HS-5 (cell line): ENCODE results near the gene PLXND1.
A peak's percentile ranks its signal among the peaks of the same experiment; 100 is the strongest.

Experiments
- DNase-seq: peaks from one replicate; pipeline ENCODE4 v3.0.0-alpha.2; 2012; ENCODE audit warnings: low read depth

The PLXND1 gene

GRCh38 chr3:129561619-129562248 is 44.7 kb downstream of the PLXND1 start:
- DNase-seq = no peak

- DNase-seq = no peak
Measured at GRCh38 chr3:129560911-129561594, 45.4 kb downstream of the PLXND1 start.

GRCh38 chr3:129560269-129560787 is 46.1 kb downstream of the PLXND1 start:
- no peak for DNase-seq

- DNase-seq = no peak
Measured at GRCh38 chr3:129559565-129560079, 46.9 kb downstream of the PLXND1 start.

- peak; percentile 37 for DNase-seq
Measured at GRCh38 chr3:129558772-129559564, 47.5 kb downstream of the PLXND1 start.

GRCh38 chr3:129558081-129558771 is 48.2 kb downstream of the PLXND1 start:
- no peak for DNase-seq

GRCh38 chr3:129557548-129557894 is 49.0 kb downstream of the PLXND1 start:
- DNase-seq = no peak

GRCh38 chr3:129556890-129557547 is 49.5 kb downstream of the PLXND1 start:
- DNase-seq = no peak

- DNase-seq = no peak
Measured at GRCh38 chr3:129556358-129556695, 50.1 kb downstream of the PLXND1 start.

GRCh38 chr3:129555616-129556357 is 50.7 kb downstream of the PLXND1 start:
- no peak for DNase-seq

GRCh38 chr3:129555153-129555550 is 51.3 kb downstream of the PLXND1 start:
- DNase-seq = no peak

GRCh38 chr3:129554356-129555152 is 51.9 kb downstream of the PLXND1 start:
- DNase-seq = no peak

GRCh38 chr3:129553719-129554118 is 52.8 kb downstream of the PLXND1 start:
- no peak for DNase-seq

GRCh38 chr3:129553171-129553570 is 53.3 kb downstream of the PLXND1 start:
- no peak for DNase-seq

GRCh38 chr3:129552287-129553050 is 54.0 kb downstream of the PLXND1 start:
- DNase-seq = no peak

- DNase-seq = no peak
Measured at GRCh38 chr3:129549805-129550204, 56.7 kb downstream of the PLXND1 start.

GRCh38 chr3:129549006-129549800 is 57.3 kb downstream of the PLXND1 start:
- no peak for DNase-seq
